NOMO-1 treated with dmso at 0.1 percent for 144 hours (cell line): ENCODE results near the gene CHRM3.

Experiments
- DNase-seq: peaks from one replicate; lab custom pipeline; 2025; ENCODE audit not compliant: unreplicated experiment; lab: John Stamatoyannopoulos, UW

CHRM3 gene

GRCh38 chr1:239394107-239394506 is 7.7 kb downstream of the CHRM3 start:
- DNase-seq = no peak

GRCh38 chr1:239413916-239414315 is 27.5 kb downstream of the CHRM3 start:
- no peak for DNase-seq

DNA sequence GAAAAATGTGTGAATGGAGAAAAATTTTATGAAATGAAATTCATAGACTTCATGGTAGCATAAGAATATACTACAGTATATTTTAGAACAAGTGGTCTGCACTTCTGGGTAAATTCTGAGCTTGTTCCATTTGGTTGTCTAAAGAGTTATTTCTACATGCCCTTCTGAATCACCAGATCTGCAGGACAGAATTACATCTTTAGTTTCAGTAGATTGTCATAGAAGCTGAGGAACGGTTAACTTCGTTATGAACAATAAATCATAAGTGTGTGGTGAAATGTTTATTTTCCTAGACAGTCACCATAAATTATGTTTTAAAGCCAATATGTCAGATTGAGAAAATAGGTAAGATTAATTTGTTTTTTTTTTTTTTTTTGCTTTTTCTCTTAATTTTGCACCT is 30.9 kb downstream of the CHRM3 start:
- no peak for DNase-seq

DNA sequence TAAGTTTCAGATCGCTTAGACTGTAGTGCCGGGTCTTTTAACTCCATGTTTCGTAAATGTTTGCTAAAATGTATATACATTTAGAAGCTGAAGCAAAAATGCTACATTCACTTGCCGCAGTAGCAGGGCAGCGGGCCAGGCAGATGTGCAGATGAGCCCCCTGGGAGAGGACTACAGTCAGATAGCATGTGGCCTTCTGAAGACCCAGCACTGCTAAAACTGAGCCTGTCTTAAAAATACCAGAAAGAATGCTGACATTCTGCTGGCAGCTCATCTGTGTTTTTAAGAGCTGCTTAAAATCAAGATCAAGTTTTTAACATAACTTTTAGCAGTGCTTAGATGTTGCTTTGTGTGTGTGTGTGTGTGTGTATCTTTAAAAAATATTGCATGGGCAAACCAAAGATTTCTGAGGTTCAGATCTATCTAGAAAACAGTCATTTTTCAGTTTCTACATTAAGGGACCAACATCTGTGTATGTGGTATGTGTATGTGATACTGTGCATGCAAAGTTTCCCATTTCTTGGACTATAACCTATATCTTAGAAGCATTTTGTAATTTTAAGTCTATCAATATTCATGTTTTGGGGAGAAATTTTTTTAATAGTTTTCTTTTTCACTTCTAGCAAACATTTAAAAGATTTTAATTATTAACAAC is 31.7 kb downstream of the CHRM3 start:
- no peak for DNase-seq

GRCh38 chr1:239418681-239419080 is 32.3 kb downstream of the CHRM3 start:
- DNase-seq = no peak

- DNase-seq = no peak
Measured at GRCh38 chr1:239421811-239422210, 35.4 kb downstream of the CHRM3 start.

GRCh38 chr1:239422818-239423217 is 36.5 kb downstream of the CHRM3 start:
- DNase-seq = no peak

- DNase-seq = no peak
Measured at GRCh38 chr1:239426821-239427475, 40.6 kb downstream of the CHRM3 start.

DNA sequence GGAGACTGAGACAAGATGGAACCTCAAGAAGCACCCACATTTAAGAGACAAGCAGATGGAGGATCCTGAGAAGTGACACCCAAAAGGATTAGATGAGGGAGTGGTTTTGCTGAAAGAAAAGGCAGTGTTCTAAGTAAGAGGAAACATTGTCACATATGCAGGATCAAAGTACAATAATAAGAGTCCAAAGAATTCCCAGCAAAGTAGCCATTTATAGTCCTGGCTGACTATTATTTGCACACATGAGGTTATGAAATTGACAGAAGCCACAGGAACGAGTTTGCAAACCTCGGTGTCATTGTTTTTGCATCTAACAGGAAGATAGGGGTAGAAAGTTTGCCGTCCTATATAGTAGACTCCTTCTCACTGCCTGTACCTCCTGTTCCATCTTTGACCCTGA is 41.3 kb downstream of the CHRM3 start:
- no peak for DNase-seq

- DNase-seq = no peak
Measured at GRCh38 chr1:239428120-239428710, 41.8 kb downstream of the CHRM3 start.

- no peak for DNase-seq
Measured at GRCh38 chr1:239429163-239429562, 42.8 kb downstream of the CHRM3 start.

- no peak for DNase-seq
Measured at GRCh38 chr1:239432255-239432654, 45.9 kb downstream of the CHRM3 start.

DNA sequence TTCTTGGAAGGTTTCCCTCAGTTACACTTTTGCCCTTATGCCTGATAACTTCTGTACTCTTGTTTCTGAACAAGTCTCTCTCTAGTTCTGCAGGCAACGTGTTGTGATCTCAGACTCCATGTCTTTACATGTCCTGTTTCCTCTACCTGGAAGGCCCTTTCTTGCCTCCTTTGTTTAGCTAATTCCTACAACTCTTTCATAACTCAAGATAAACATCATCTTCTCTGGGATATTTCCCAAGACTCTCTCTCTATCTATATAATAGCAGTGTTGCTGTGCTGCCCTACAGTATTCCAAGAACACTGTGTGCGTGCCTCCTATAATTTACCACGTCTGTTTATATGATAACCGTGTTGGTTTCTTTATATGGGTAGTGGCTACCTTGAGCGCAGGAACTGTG is 47.8 kb downstream of the CHRM3 start:
- no peak for DNase-seq
